GOT3 (cell line): ENCODE results near the gene GYPC.

ENCODE experiments used
- DNase-seq: peaks from one replicate; lab custom pipeline; 2025; ENCODE audit warnings: mixed read lengths; lab: John Stamatoyannopoulos, UW

Gene GYPC

DNA sequence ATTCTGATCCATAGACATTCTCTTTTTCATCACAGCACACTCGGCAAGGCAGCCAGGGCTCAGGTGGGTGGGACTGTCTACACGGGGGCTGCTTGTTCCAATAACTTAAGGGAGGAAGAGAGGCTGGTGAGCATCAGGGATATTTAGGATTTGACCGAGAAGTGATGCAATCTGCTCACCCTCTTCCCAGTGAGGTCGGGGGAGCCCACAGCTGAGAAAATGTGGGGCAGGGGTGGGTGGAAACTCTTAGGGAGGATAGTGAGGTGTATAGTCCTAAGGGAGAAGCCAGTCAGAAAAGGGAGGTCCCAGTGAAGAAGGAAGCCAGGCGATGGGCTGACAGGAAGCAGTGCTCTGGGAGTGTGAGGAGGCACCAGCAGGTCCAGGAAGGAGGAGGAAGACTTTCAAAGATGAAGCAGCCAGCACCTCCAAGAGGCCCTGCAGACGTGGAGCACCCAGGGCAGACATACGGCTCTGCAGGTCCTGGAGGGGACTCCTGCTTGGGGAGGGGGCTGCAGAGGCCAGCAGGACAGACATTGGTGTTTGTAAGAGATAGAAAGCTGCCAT is 76.8 kb downstream of the GYPC start:
- no peak for DNase-seq

DNA sequence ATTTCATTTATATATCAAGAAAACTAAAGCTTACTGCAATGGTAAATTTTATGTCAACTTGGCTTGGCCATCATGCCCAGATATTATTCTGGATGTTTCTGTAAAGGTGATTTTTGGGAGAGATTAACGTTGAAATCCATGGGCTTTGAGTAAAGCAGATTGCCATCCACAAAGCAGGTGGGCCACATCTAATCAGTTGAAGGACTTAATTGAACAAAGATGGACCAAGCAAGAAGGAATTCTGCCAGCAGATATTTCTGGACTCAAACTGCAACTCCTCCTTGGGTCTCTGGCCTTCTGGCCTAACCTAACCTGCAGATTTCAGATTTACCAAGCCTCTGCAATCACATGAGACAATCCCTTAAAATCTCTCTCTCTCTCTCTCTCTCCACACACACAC is 77.8 kb downstream of the GYPC start:
- no peak for DNase-seq

DNA sequence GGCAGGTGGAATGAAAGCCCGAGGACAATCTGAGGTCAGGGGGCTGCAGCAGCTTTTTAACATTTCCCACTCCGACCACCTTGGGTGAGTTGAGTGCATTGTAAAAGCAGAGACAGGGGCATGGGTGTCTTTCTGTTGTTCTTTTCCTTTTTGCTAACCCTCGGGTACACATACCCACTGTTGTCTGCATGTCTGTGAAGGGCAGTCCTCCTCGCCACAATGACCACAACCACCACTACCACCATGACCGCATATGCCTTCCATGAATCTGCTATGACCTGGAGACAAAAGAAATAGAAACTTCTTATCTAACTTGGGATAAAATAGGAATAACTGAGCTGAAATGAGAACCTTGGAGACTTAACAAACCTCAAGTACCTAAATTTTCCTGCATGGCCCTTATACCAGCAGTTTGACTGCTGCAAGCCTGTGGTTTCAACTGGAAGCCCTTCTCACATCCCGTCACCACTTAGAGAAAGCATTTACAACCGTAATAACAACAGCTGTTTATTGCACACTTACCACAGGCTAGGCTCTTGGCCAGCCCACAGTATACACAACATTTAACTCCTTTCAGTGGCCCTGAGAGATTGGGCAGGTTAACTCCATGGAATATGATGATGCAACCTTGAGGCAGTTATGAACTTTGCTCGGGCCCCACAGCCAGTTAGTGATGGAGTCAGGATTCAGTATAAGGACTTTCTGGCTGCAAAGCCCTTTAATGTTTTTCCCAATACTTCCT is 80.3 kb downstream of the GYPC start:
- DNase-seq: no peak

DNA sequence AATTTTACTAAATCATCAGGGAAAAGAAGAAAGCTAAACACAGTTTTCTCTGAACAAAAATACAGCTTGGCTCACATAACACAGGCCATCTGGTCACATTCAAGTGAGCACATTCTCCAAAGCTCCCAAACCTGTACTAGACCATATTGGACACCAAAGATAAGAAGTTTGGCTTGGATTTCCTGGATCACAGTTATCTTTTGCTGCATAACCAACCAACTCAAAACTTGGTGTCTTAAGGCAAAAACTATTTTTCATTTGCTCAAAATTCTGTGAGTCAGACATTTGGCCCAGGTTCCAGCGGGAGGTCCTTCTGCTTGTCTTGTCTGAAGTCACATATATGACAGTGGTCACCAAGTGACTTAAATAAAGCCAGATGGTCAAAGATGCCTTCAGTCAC is 83.2 kb downstream of the GYPC start:
- DNase-seq: no peak

DNA sequence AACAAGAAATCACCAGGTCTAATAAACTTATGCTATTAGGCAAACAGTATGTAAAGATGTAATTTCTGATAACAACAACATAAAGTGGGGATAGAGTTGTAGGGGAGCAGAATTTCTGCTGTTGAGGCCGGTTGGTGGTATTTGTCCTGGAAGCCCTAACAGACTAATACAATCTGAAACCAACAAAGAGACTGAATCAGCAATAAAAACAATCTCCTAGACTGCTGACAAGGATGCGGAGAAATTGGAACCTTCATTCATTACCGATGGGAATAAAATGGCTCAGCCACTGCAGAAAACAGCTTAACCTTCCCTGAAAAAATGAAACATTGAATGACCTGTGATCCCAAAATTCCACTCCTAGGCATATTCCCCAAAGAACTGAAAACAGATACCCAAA is 88.7 kb downstream of the GYPC start:
- no peak for DNase-seq
